Sigmoid colon (tissue), 4 donors: ENCODE data around the gene MB.

ENCODE experiments used
- CTCF ChIP-seq, 4 experiments: fragments of 450-650 bp in 3 of 4; fragments of 200-600 bp in 1 of 4; IDR thresholded peaks; one replicate each; pipeline ENCODE4 v1.5.1; 2016 to 2019; ENCODE audit warnings: antibody characterized with exemption in 4 of 4, mild to moderate bottlenecking in 3 of 4, moderate library complexity in 2 of 4
- POLR2A ChIP-seq, 2 donors: fragments of 450-650 bp; IDR thresholded peaks; one replicate each; pipeline ENCODE4 v1.6.1; 2016; ENCODE audit warnings: antibody characterized with exemption in 2 of 2, mild to moderate bottlenecking in 2 of 2, moderate library complexity in 2 of 2
- POLR2AphosphoS5 ChIP-seq, 4 donors: sonication (generic); formaldehyde crosslinking; IDR thresholded peaks; one replicate each; pipeline ENCODE4 v1.6.1; 2017; ENCODE audit warnings: antibody characterized with exemption in 4 of 4

GRCh38 chr22:35605851-35606481 is 11.2 kb downstream of the MB start:
- TF ChIP-seq CTCF (IDR thresholded peaks at IDR 0.05) (no peak), POLR2A (IDR thresholded peaks at IDR 0.05) (no peak), POLR2AphosphoS5 (IDR thresholded peaks at IDR 0.05) (no peak)
